H1 (cell line): ENCODE data around the gene COL4A1. TPM values are rescaled to one million over a fixed set of nuclear protein-coding genes. Genes with fewer than 3 reads are reported as not detected.

Experiments used
- CEBPB ChIP-seq: IDR thresholded peaks from 2 replicates; pipeline ENCODE4 v1.6.1; 2012; ENCODE audit warnings: low read depth, low read length
- SIRT6 ChIP-seq: IDR thresholded peaks from one replicate; pipeline ENCODE4 v1.7.1; 2012; ENCODE audit warnings: low read length, inconsistent platforms
- SRF ChIP-seq: IDR thresholded peaks from 2 replicates; pipeline ENCODE4 v1.6.1; 2011; ENCODE audit warnings: mild to moderate bottlenecking, low read depth, low read length, moderate library complexity
- polyA plus RNA-seq, 7 experiments: library from polyadenylated mRNA; depleted of rRNA in 3 of 7; stranded (reverse) in 5 of 7; unstranded in 2 of 7; fragments of >200 nt in 5 of 7; fragments of 200-250 nt in 2 of 7; gene quantifications; 1 replicate in 5 of 7; 2 replicates in 1 of 7; 4 replicates in 1 of 7; pipeline versions ENCODE4 v1.2.1 to v1.2.3, GENCODE V29; 2011 to 2013; ENCODE audit warnings: missing spikeins in 2 of 7, mixed read lengths in 2 of 7
- total RNA-seq: library from RNA; stranded (reverse); fragmentation: NEBNext Ultra II Directional; extraction: Animal tissue kit (Norgen Biotek cat#: 25700); gene quantifications from 2 replicates; pipeline ENCODE4 v1.2.1, GENCODE V29; 2021

COL4A1 gene
- total and polyA plus RNA-seq, 2 of the 8 experiments (the other 6 are each of a cell fraction or from before 2014, with no cell fraction given): 30.7 to 82.0 TPM

- TF ChIP-seq SIRT6: no peak
- no peak for TF ChIP-seq SRF
- no peak for TF ChIP-seq CEBPB
- TF ChIP-seq, all 59 proteins: peak for 0
Measured at GRCh38 chr13:110192472-110192871, 114.5 kb downstream of the COL4A1 start (continued).
